HG02840 (cell line): Measurements from ENCODE around the gene LRRIQ4.

Experiments
- ATAC-seq: cut with Tn5 transposase; IDR thresholded peaks from one replicate; pipeline ENCODE4 v1.9.1; 2021; ENCODE audit warnings: mild to moderate bottlenecking, moderate library complexity, moderate number of reproducible peaks; ENCODE audit not compliant: unreplicated experiment, low FRiP score

LRRIQ4 gene

DNA sequence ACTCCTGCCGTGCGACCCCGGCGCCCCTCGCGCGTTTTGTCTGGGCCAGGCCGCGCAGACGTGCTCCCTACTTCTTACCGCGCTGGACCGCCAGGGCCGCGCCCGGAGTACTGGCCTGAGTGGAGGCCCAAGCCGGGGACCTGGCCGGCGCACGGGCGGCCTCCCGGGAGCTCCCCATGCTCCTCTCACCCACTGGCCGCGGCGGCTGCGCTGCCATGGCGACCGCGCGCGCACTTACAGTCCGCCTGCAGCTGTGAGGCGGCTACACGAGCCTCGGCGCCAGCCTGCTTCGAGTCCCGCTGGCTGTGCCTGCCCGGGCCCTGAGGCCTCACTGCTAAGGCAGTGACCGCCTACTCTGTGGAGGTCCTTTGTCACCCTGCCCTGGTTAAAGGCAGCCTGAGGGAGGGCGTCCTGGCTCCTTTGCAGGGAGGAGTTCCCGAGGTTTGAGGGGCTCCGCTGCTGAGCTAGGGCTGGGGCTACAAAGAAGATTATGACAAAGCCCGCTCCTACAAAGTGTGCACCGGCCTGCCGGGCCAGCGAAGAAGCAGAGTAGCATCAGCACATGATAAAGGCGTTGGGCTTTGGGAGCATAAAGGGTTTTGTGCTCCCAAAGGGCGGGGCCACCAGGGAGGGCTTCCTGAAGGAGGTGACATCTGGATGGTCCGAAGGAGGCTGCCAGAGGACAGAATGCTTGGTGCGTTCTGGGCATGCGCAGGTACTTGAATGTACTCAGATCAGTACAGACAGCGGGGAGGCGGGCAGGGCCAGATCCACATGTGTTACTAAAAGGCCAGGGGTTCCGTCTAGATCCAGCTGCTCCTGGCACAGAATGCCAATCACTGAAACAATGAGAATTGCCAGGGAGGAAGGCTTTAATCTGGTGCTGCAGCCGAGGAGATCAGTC lies at the start of gene LRRIQ4, which contains the start of gene LRRC34:
Gene LRRIQ4 (plus strand): TSS at position 539 of the 904 bp plus-strand sequence. CDS start 9,052 bp downstream, outside the sequence.
Gene LRRC34 (minus strand): TSS at position 573 of the 904 bp plus-strand sequence. CDS start 356 bp downstream, at position 217.
- peak; percentile 66 for ATAC-seq

DNA sequence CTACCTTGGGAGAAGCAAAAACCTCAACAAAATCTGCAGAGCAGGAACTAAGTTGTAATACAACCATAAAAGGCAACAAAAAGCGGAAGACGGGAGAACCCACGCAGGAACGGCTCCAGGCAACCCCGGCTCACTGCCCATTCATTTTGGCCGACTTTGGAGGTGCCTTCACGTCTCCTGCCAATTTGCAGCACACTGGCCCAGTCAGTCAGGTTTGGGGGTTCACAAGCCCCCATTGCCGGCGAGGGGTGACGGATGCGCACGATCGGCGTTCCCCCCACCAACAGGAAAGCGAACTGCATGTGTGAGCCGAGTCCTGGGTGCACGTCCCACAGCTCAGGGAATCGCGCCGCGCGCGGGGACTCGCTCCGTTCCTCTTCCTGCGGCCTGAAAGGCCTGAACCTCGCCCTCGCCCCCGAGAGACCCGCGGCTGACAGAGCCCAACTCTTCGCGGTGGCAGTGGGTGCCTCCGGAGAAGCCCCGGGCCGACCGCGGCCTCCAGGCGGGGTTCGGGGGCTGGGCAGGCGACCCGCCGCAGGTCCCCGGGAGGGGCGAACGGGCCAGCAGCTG lies 48.3 kb upstream of the LRRIQ4 start:
- ATAC-seq: peak; percentile 35

DNA sequence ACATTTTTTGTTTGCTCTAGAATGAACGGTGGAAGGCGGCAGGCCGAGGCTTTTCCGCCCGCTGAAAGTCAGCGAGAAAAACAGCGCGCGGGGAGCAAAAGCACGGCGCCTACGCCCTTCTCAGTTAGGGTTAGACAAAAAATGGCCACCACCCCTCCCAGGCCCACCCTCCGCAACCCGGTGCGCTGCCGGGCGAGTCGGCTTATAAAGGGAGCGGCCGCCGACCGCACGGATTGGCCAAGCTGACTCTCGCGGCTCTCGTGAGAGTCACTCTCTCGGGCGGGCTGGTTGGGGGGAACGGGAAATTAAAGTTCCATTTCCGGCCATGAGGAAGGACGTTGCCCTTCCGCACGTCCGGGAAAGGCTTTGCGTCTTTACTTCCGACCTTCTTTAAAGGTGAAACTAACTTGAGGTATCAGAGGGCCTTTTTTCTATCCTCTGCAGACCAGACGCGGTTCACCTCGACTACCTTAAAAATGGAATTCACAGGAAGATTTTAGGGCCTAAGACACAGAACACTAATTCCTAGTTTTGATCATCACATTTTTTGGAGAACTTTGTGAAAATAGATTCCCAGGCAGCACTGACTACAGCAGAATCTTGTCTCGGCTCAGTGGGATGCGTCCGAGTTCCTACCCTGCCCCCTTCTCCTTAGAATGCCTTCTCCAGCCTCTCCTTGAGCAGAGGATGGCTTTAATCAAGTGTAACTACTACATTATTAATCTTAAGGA lies 47.6 kb upstream of the LRRIQ4 start, which contains the start of gene TERC:
Gene TERC (minus strand): TSS at position 179 of the 731 bp plus-strand sequence.
- ATAC-seq: peak; percentile 64

DNA sequence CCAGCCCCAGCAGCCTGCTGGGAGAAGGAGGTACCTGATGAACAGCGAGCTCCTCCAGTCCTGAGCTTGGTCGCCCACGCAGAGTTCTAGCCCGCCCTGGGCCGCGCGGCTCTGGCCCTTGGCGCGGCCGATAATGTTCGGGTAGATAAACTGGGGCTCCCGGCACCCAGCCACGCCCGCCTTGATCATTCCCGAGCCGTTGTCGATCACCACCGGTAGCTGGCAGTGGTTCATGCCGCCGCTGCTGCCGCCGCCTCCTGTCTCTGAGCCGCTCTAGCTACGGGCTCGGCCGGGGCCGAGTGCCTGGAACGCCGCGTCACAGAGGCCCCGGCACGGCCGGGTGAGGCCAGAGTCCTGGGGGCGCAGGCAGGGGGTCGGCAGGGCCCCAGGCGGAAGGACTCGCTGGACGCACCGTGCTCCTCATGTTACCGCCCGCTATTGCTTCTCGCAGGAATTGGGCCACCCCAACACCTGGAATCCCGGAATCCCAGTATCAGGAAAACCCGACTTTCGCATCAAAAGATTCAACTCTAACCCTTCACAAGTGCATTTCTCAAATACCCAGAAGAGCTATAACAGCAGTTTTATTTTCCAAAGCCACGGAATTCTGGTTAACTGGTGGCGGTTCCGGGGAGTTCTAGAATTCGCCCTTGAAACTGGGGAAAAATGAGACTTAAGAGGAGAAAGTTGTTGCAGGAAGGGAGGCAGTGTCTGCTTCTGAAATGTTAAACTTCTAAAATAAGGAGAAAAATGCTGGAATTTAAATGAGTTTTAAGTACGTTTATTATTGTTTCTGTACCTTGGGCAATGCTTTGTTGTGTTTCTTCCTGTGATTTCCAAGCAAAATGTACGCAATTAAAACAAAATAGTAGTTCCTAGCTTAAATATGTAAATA lies 43.1 kb upstream of the LRRIQ4 start, which contains the start of gene ACTRT3:
Gene ACTRT3 (minus strand): TSS at position 275 of the 895 bp plus-strand sequence. CDS start 41 bp downstream, at position 234.
- ATAC-seq: peak; percentile 19

DNA sequence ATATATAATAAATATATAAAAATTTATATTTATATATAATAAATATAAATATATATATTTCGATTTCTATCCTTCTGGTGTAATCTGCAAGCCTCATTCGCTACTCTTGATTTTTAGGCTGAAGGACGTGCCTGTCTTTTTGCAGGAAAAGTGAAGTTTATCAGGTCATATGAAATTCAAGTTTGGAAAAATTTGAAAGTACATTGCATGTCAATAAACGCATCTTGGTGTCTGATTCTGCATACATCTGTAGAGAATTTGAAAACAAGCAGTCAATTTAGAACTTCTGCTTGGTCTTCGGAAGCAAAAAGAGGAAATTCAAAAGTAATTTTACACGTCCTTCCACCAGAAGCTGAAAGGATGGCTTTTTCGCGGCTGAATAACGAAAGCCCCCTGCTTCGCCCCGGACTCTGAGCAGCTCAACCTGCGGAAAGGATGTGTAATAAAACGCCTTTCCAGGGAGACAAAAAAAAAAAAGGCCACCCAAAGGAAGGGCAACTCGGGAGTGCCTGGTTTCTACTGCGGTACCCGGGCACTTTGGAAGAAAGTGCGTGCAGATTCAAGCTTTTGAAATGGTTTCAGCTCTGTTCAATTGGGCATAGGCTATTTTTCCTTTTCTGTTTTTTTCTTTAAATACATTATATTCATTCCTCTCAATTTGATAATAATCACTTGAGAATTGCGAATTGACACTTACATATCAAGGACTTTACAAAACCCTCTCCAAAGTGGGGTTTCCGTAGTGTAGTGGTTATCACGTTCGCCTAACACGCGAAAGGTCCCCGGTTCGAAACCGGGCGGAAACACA lies 41.0 kb upstream of the LRRIQ4 start:
- ATAC-seq: peak; percentile 22

DNA sequence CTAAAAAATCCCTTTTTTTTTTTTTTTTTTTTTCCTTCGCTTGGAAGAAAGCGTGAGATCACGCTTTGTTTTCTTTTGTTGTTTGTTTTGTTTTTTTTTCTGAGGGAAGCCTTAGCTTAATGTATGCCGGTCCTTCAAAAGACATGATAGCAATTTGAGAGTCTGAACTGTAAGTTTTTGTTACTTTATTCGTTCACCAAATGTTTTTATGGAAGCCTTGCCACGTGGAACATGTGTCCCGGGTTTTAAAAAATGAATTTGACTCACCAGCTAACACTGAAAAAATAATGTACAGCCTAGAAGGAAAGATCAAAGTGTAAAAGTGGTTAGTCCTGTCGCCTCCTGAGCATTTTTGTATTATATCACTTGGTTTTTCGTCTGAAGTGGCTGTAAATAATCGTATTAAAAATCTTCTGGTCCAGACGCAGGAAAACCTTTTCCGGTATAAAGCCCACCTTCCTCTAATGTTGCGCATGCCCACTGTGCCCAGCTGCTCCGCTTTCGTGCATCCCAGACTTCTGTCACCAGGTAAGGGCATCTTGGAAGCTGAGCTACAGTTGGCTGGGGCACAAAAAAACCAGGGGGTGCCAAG lies 40.3 kb upstream of the LRRIQ4 start:
- peak; percentile 16 for ATAC-seq

DNA sequence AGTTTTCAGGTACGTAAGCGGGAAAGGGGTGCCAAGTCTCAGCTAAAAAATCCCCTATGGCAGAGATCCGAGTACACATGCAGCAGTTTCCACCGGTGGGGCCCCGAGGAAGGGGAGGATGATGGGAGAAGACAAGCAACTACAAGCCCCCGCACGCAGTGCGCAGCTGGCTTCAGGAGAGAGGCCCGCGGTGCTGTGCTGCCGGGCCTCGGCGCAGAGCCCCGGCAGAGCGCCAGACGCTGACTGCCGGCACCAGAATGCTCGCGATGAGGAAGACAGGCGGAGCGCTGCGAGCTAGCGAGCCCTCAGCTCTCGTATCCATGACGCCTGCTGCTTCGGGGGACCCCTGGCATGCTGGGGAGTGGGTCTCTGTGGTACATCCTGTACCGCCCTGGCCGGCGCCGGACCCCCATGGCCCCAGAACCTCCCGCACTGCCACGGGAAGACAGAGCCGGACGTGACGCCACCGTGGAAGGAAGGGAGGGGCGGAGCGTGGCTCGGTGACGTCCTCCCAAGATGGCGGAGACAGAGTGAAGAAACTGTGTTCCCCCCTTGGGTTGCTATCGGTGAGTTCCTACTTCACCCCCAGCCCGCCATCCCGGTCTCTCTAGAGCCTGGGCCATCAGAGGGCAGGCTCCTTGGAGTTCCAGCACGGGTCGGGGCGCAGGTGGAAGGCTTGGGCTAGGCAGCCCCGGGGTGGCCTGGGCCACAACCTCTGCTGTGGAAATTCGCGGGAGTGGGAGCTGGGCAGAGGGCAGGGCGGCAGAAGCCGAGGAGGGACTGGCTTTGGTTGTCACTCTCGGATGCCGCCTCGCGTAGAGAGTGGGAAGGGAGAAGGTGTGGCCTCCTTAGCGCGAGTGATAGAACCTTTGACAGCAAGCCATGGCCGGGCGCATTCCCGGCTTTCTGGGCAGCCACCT lies 39.5 kb upstream of the LRRIQ4 start, which contains the start of gene MYNN:
Gene MYNN (plus strand): TSS at position 500 of the 920 bp plus-strand sequence. CDS start 900 bp downstream, outside the sequence.
- peak; percentile 85 for ATAC-seq

DNA sequence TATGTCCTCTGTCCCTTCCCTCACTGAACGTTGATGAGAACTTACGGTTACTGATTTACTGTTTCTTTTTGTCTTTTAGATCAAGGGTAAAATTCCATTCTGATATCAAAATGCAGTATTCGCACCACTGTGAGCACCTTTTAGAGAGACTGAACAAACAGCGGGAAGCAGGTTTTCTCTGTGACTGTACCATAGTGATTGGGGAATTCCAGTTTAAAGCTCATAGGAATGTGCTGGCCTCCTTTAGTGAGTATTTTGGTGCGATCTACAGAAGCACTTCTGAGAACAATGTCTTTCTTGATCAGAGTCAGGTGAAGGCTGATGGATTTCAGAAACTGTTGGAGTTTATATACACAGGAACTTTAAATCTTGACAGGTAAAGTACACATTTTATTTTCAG lies 38.5 kb upstream of the LRRIQ4 start:
- ATAC-seq: no peak

DNA sequence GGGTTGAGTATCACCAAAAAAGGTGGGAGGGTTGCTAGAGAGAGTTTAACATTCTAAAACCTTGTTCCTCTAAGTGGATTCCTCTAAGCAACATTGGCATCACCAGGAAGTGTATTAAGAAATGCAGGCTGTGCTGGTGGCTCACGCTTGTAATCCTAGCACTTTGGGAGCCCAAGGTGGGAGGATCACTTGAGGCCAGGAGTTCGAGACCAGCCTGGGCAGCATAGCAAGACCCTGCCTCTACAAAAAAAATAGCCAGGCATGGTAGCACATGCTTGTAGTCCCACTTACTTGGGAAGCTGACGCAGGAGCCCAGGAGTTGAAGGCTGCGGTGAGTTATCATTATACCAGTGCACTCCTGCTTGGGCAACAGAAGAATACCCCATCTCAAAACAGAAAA lies 34.8 kb upstream of the LRRIQ4 start:
- no peak for ATAC-seq

DNA sequence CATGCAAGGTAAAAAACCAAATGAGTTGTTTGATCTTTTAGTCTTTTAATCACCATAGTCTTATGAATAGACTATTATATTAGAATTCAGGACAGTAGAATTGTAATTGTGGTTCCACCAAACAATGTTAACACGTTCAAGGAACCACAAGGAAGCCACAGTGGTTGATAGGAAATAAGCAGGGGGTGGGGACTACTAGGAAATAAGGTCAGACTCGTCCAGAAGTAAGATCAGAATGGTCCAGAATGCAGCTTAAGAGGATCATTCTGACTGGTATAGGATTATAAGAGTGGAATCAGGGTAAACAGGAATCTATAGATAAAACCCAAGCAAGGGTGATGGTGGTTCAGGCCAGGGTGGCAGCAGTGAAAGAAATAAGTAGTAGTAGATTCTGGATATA lies 31.9 kb upstream of the LRRIQ4 start:
- ATAC-seq: no peak

DNA sequence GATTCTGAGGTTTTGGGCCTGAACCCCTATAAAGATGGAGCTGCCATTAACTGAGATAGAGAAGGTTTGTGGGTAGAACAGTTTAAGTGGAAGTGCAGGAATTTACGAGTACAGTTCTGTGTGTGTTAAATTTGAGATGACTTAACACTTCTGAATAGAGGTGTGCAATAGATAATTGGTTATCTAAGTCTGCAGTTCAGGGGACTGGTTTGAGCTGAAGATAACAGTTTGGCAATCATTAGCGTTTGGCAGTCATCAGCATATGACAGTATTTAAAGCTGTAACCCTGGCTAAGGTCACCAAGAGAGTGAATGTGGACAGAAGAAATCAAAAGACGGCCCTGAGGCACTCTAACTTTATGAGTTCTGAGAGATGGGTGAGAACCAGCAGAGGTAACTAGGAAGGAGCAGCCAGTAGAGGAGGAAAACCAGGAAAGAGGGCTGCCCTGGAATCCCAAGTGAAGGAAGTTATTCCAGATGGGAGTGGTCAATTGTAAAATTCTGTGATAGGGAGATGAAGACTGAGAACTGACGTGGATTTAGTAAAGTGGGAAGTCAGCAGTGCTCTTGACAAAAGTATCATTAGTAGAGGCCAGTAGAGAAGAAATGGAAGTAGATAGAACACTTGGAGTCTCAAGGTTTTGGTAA lies 31.3 kb upstream of the LRRIQ4 start:
- no peak for ATAC-seq

DNA sequence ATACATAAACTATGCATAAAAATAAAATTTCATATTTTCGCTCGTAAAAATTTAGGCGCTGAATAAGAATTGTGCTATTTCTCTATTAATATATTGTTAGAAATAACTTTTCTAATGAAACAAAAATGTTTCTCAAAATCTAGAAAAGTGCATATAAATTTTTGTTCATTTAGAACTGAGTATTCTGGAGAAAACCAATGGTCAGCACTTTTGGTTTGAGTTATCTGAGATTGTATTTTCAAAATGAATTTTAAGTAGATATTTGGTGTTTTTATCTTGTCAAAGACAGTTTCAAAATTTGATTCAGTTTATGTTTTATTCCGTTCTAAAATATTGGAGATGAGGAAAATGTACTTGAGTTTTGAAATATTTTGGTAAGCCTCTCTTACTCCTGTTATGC lies 25.6 kb upstream of the LRRIQ4 start:
- no peak for ATAC-seq

DNA sequence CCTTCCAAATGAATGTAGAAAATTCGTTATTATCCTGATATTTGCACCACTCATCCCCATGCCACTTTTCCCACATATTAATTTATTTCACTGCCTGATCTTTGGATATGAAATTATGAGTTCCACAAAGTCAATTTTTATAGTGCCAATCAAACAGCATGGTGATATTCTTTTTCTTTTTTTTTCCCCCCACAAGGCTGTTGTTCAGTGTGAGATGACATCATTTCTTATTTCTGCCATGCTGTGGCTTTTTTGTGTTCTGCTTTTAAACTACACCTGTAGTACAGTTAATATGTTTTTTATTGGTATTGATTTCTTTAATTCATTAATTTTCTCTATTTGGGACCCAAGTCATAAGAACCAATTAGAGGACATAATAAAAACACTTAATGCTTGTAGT lies 24.9 kb upstream of the LRRIQ4 start:
- no peak for ATAC-seq

DNA sequence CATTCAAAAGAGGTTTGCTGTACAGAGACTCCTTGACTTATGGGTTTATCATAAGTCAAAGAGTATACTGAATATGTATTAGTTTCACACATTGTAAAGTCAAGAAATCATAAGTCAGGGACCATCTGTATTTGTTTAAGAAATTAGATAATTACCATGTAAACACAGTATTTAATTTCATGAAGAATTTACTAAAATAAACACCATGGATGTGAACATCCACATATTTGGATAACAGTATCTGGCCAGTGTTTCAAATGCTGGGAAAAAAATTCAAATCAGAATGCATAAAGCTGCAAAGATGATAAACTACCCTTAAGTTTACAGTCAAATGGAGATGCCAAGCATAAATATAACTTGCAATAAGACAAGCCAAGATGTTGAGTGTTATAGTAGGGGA lies 22.5 kb upstream of the LRRIQ4 start:
- ATAC-seq: no peak

DNA sequence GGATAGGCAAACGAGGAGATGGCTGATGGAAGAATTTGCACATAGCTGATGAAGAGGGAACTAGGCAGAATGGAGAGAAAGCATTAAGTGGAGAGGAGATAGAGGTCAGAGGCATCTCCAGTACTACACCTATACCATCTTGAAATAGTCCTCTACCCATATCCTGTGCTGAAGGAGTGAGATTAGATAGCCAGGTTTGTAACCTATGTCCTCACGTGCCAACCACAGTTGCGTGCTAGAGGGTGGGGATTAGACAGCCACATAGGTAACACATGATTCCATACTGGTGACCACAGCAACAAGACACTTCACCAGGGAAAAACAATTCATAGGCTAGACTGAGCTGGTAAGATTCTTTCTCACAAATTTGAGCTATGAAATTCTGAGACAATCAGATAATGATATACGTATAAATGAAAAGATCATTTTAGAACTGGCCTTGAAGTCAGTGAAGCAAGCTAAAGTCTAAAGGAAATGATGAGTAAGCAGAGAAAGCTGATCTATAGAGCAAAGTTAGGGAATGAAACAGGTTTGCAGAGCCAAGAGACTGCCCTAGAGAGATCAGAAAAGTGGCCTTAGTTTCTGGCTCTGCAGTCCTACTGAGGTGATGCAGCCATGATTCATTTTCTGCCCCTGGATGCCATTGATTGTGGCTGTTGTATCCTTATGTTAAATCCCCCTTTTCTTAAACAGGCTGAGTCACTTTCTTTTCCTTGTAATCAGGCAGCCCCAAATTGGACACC lies 21.8 kb upstream of the LRRIQ4 start:
- ATAC-seq: no peak

DNA sequence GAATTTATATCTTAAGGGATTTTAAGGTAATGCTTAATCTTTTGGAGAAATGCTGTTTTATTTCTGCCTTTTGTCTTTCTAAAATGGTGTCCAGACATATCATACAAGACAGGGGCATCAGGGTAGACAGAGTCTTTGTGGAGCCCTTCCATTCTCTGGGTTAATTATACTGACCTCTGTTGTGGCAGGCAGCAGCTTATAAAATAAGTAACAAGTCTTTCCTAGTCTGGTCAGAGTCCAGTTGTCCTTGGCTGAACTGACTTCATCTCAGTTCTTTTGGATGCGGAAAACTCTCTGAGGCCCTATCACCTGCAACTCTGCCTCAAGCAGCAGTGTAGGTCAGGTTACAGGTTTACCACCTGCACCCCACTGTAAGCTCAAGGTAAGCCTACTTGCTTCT lies 20.3 kb upstream of the LRRIQ4 start:
- no peak for ATAC-seq
